Right ventricle myocardium superior (tissue), 1 donor: ENCODE measurements around the gene AMFR. TPM values are rescaled to one million over a fixed set of nuclear protein-coding genes. Genes with fewer than 3 reads are reported as not detected.

Experiments
- ATAC-seq: fragments of 200-7000 bp; cut with Tn5 transposase; one replicate; pipeline ENCODE4 v1.9.1; 2020; ENCODE audit warnings: mild to moderate bottlenecking; ENCODE audit not compliant: poor library complexity
- DNase-seq: peaks from one replicate; pipeline ENCODE4 v3.0.0-alpha.2; 2020
- intact Hi-C: fragments of 100-400 bp; cut with DNase I; formaldehyde crosslinking; loops from one replicate; pipeline ENCODE4 v1.11.2; 2022
- total RNA-seq: library from RNA; stranded (reverse); fragmentation: NEBNext Ultra II Directional; extraction: Animal tissue kit (Norgen Biotek cat#: 25700); gene quantifications from one replicate; pipeline ENCODE4 v1.2.1, GENCODE V29; 2021
- donor health status: DM: no; HTN: yes; CAD: no; lungs with severe emphysema.

Gene AMFR
- total RNA-seq, 1 donor from 2014 or later = 63.0 TPM

DNA sequence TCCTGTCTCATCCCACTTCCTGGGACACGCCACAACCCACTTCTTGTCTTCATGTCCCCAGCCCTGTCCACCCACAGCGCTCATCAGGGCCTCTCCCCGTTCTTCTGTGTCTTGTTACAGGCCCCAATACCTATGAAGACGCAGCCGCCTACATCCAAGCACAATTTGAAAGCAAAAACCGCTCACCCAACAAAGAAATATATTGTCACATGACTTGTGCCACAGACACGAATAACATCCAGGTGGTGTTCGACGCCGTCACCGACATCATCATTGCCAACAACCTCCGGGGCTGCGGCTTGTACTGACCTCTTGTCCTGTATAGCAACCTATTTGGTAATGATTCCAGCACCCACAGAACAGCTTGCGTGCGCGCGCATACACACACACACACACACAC is 70.6 kb downstream of the AMFR start:
- intact Hi-C loops = no loop called here
- DNase-seq (peak; percentile 37), ATAC-seq (no peak)

DNA sequence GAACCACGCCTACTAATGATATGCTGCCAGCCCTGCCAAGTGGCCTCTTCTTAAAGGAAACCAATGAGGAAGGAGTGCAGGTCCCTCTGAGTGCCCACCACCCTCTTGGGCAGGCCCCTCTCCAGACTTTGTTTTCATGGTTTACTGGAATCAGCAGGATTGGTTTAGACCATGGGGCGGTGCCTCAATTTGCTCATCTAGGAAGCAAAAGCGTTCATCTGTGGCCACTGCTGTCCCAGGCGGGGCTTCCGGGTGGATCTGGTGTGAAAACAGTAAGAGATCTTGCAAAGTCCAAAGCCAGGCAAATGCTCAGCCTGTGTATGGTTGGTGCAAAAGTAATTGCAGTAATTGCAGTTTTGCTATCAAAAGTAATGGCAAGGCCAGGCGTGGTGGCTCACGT is 71.3 kb downstream of the AMFR start:
- intact Hi-C loops = no loop called here
- ATAC-seq (no peak), DNase-seq (no peak)

DNA sequence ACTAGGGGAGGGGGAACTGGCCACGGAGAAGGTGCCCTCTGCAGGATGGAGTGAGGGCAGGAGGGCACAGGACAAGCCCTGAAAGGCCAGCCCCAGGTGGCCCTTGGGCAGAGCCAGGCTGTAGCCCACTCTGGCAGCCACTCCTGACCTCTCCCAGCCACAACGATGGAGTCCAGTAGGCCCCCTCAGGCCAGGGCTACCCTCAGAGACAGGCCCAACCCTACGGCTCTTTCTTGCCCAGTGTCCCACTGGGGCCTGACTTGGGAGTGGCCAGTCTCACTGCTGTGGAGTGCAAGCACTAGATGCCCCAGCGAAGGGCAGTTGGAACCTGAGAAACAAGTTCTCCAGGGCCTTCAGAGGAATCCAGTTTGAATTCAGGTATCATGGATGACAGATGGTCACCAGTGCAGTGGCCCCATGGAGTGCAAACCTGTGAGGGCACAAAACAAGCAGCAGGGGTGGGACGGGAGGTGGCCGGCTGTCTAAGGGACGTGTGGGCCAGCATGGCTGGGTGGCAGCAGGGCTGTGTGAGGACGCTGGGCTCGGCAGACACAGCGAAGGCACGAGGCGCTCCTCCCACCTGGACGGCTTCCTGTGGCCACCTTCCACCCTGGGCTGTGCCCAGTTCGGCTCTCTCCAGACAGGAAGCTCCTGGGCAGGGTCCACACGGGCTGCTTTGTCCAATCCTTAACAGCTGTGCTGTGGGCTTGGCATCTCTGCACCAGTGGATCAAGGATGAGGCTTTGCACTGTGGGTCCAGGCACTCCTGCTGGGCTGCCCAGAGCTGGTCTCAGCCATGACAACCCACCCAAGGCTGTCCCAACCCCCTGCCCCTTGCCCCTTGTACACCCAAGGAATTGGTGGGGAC is 72.1 kb downstream of the AMFR start:
- ATAC-seq (no peak), DNase-seq (no peak)
- intact Hi-C loops = no loop called here

DNA sequence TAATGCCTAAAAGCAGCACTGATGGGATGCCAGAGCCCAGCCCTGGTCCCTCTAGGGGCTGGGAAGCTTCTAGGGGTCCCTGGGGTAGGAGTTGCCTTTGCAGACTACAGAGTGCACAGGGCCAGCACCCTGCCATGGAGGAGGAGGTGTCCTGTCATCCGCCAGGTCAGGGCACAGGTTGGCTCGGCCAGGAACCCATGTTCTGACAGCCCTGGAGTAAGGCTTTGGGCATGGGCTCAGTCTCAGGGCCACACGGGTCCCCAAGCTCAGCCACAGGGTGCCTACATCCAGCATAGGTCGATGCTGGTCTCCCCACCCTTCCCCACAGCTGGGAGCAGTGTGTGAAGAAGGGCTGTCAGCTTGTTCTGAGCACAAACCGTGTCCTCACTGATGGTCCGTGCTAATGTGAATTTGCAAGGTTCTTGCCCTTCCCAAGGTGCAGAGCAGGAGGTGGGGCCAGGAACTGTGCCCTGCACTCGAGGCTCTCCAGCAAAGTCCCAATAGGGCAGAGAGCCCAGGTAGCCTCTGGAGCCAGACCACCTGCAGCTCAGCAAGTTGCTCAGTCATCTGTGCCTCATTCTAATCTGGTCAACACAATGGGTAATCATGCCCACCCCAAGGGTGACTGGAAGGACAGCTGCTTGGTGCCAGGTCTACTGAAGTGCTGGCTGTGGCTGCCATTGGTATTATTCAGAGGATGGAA is 72.8 kb downstream of the AMFR start:
- no peak for DNase-seq
- no peak for ATAC-seq
- intact Hi-C loops = no loop called here

DNA sequence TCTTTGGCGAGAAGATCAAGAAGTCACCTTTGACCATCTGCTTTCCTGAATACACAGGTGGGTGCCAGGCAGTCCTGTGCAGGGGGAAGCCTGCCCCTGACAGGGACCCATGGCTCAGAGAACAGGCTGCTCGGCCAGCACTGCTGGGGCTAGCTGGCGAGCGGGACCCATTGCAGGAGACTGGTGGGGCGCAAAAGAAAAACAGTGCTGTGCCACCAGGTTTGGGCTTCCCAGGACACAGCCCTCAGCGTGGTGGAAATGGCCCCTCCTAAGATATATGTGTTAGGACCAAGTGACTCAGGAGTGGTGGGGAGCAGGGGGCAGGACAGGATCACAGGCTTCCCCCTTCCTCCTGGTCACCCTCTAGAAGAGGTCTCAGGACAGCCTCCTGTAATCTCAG is 73.9 kb downstream of the AMFR start:
- ATAC-seq (no peak), DNase-seq (no peak)
- intact Hi-C loops = no loop called here

DNA sequence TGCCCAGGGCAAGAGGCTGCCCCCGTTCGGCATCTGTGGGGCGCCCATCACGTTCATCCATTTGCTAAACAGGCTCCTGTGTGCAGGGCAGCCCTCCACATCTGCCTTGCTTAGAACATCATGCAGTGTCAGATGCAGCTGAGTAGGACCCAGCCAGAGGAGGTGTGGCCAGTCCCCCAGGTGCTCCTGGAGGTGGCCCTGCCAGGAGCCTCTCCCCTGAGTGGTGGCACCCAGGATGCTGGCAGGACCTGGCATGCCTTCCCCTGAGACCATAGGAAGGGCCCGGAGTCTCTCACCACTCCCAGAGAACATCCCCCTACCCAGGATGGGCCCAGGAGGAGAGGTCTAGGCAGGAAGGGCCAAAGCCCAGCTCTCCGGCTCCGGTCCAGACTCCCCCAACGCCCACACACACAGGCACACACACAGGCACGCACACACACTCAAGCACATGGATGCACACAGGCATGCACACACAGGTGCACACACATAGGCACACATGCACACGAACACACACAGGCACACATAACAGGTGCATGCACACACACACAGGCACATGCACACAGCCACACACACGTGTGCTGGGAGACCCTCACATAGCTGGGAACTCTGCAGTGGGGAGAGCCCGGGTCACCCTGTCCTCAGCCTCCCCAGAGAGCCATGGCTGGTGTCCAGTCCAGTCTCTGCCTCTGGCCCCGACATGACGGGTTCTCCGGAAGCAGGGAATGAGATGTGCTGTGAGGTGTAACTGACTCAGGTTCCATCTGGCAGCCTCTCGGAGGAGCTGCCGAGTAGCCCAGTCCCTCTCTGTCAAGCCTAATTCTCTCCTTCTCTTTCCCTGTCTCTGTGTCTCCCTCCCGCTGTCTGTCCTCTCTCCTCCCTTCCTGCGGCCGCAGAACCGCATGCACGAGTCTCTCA is 74.6 kb downstream of the AMFR start:
- ATAC-seq (no peak), DNase-seq (no peak)
- intact Hi-C loops = no loop called here

DNA sequence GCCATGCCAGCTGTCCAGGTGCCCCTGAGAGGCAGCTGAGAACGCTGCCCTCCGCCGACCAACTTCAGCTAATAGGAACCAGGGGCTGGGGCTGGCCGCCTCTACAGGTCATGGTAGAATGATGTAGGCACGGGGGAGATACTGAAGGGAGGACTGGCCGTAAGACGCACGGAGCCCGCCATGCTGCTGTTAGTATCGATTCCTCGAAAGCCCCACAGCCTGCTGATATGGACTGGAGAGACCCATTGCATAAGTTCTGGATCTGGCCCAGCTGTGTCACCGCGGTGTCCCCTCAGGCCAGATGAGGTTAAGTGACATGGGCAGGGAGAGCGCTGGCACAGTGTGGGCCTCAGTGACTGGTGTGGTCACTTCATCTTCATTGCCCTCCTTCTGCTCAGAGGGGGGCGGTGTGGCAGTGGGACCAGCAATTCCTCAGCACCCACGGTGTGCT is 75.6 kb downstream of the AMFR start:
- ATAC-seq (no peak), DNase-seq (peak; percentile 24)
- intact Hi-C loops = no loop called here

DNA sequence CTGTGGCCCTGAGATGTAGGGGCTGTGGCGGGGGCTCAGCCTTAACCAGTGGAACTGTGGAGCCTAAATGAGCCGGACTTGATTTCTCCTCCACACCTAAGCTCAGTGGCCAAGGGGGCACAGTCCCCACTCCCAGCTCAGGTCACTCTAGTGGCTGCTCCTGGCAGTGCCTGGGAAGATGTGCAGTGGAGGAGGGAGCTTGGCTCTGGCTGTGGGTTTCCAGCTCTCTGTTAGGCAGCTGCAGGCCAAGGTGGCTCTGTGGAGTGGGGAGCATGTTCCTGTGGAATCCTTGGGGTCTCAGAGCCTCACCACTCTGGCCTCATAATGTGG is 76.3 kb downstream of the AMFR start:
- DNase-seq = no peak
- ATAC-seq = no peak
- intact Hi-C loops = no loop called here

DNA sequence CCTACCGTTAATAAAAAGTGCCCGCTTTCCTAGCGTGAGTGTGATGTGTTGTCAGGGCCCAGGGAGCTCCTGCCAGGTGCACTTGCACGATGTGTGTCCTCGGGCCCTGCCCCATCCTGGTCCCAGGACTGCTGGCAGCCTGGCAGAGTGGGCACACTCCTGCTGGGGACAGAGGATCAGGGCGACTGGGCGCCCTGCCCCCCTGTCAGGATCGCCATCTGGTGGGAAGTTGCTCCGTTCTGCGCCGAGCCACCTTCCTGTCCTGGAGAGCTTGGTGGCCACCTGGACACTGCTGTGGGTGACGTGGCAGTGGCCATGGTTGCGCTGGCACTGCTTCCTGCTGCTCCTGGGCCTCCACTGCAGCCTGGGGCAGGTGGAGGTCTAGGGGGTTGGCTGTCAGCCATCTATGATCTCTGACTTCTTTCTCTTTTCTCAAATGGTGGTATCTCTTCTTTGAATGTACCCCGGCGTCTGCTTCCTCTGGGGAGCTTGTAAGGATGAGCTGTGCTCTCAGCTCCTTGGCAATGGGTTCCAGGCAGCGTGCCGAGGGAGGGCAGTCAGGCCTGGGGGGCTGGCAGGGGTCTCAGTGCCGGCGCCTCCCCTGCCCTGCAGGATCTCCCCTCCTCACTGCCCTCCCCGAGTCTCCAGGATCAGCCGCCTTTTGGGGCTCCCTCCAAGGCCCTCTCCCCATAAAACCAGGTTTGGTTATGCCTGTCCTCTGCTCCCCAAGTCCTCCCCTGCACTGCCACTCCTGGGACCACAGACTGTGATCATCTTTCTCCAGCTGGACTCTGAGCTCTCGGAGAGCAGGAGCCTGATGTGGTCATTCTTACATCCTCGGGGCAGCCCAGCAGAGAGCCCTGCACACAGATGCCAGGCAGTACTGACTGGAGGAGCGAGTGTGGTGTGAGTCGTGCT is 76.9 kb downstream of the AMFR start:
- ATAC-seq (no peak), DNase-seq (peak; percentile 37)
- intact Hi-C loops = no loop called here

DNA sequence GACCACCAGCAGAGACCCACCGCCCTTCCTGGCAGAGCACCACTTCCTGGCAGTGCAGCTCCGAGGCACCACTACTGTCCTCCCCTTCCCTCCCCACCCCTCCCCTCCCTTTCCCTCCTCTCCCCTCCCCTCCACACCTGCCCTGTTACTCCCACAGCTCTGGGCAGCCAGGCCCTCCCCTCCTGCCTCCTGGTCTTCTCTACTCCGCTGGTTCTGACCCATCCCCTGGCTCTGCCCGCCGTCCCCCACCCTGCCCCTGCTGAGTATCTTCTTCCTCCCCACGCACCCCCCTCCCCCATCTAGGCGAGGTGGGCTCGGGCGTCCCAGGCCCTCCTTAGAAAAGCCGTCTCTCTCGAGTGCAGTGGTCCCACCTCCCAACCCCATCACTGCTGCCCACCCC is 77.7 kb downstream of the AMFR start:
- intact Hi-C loops = no loop called here
- peak; percentile 11 for DNase-seq
- ATAC-seq = no peak

DNA sequence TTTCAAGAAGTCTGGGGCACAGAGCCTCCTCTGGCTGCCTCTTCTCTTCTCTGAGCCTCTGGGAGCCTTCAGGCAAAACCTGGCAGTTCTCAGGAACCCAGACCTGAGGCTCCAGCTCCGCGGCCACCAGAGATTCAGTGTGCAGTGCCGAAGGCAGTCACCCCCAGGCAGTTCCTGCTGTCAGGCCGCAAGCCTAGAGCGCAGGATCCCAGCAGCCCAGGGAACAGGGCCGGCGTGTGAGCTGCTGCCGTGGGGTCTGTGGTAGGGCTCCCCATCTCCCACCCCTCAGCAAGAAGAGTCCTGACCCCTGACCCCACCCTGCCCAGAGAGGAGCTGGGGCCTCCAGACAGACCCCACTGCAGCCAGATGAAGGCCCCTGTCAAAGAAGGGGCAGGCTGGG is 78.2 kb downstream of the AMFR start:
- DNase-seq (no peak), ATAC-seq (no peak)
- intact Hi-C loops = no loop called here

DNA sequence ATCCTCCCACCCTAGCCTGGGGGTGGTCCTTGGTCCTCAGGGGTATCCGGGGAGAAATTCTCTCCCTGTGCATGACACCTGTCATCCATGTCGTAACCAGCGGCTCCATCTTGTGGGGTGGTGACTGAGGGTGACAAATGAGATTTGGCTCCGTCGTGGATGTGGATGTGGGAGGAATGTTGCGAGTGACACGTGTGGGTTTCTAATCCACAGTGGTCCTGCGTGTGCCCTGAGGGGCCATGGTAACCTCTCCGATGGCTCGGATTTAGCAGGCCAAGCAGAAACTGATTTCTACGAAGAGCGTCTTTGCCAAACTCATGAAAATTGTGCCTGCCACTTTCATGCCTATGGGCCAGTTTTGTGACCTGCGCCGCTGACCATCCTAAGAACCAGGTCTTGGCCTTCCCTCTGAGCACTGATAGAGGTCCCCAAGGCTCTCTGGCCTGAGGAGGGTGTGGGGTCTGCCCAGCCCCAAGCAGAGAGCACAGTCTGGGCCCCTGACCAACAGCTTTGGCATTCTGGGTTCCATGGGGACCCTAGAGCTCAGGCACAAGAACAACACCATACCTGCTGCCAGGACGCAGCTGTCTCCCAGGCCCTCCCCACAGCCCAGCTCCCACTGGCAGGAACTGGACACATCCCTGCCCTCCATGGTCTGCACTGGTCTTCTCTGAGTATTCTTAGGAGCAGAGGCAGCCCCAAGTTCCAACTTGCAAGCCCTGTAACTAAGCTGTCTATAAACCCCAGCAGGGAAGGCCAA is 79.0 kb downstream of the AMFR start:
- peak; percentile 29 for DNase-seq
- intact Hi-C loops = no loop called here
- ATAC-seq = no peak

DNA sequence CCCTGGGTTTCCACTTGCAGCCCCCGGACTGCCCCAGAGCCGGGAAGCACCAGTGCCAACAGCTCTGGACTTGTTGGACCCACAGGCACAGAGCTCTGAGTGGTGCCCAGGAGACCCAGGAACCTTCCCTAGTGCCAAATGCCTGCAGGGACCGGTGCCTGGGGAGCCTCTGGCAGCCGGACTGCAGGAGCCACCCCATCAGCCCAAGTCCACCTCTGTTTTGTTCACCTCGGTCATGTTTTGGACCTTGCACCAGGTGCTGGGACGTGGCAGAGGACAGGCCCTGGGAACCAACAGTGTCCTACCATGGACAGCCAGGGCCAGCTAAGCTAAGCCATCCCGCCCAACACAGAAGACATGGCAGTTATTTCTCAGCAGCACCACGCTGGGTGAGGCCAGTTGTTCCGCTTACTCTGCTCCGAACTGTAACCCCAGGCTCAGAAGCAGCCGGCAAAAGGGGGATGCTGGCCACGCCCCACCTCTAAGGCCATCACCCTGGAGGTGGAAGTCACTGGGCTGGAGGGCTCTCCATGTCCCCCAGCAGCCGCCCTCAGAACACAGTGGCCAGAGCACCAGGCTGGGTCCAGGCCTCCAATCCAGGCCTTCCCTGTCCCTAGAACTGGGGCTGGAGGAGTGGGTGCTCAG is 79.8 kb downstream of the AMFR start:
- ATAC-seq = no peak
- DNase-seq = peak; percentile 30
- intact Hi-C loops = no loop called here

DNA sequence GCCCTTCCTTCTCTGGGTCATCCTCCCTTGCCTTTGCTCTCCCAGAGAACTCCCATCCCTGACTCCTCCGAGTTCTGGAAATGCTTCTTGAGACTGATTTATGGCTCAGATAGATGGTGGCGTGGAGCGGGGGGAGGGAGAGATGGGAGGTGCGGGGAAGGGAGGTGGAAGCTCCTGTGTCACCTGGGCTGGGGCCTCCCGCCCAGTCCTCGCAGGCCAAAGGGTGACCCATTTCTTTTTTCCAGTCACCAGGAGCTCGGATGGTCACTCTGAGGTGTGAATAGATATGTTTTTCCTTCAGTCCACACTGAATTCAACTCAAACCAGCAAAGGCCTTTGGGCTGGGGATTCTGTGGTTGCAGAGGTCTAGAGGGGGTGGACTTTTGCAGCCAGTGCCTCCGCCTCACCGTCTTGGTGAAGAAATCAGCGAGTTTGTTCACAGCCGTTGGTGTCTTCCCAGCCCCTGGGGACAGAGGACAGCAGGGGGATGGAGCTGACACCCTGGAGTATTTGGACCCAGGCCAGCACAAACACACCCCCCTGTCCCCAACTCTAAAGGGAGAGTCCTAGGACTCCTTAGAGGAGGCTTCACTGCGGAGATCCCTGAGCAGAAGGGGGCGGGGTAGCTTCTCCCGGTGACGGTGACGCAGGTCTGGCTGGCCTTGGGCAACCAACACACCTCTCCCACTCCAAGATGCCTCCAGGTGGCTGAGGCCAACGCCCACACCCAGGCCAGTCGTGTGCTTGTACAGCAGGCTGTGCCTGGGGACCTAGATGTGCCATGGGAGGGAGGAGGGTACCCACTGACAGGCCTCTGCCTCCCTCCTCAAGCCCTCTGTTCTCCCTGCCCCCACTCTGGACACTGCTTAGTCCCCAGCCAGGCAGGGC is 80.6 kb downstream of the AMFR start:
- ATAC-seq (no peak), DNase-seq (peak; percentile 25)
- intact Hi-C loops = no loop called here

DNA sequence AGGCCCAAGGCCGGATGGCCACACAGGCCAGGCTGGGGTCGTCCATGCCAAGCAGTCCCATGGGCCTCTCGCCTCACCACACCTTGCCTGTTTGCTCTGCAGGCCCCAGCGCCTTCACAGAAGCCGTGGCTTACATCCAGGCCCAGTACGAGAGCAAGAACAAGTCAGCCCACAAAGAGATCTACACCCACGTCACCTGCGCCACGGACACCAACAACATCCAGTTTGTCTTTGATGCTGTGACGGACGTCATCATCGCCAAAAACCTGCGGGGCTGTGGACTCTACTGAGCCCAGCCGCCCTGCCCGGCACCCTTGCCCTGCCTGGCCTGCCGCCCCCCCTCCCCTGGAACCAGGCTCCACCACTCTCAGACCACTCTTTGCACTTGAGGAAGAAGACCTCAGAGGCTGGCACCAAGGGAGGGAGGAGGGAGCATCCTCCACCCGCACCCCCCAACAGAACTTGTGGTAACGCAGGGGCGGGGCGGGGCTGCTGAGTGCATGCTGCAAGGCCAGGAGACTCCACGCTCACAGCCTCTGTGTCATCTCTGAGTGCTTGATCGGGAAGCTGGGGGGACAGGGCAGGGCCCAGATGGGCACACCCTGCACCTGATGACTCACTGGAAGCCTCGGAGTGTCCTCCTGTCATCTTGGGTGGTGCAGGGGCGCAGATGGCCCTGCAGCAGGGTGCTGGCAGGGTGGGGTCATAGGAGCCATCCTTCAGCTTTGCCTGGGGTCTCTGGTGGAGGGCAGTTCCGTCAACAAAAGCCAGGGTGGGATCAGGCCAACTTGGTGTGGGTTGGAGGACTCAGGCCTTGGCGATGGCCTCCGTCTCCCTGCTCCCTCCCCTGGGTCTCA is 81.5 kb downstream of the AMFR start:
- DNase-seq = peak; percentile 37
- ATAC-seq = no peak
- intact Hi-C loops = no loop called here
